ENCODE measurements around the gene SKP2.
A peak's percentile ranks its signal among the peaks of the same experiment; 100 is the strongest.
"Not testable (repeated sequence)": the region's sequence is repeated elsewhere in the genome, so short reads cannot be mapped to it uniquely, and the experiment has no call there.

Gene SKP2

GRCh38 chr5:36151434-36152323, at the start of gene SKP2, which contains the start of gene LMBRD2:
TSS of gene SKP2 (plus strand) at chr5:36152111. CDS start at chr5:36152263, 152 bp downstream.
TSS of gene LMBRD2 (minus strand) at chr5:36151887. CDS start at chr5:36143349, 8,538 bp downstream.
- peak; percentile 97 for DNase-seq (ENCODE audit: low spot score)

GRCh38 chr5:36105819-36106218, 46.1 kb upstream of the SKP2 start:
- no peak for DNase-seq (ENCODE audit: low spot score)

- DNase-seq (ENCODE audit: low spot score) = no peak
Observed at GRCh38 chr5:36108758-36109460, 43.0 kb upstream of the SKP2 start.

- no peak for DNase-seq (ENCODE audit: low spot score)
Observed at GRCh38 chr5:36111238-36111637, 40.7 kb upstream of the SKP2 start.

- no peak for DNase-seq (ENCODE audit: low spot score)
Observed at GRCh38 chr5:36125868-36126267, 26.0 kb upstream of the SKP2 start.

GRCh38 chr5:36128795-36129194, 23.1 kb upstream of the SKP2 start:
- DNase-seq (ENCODE audit: low spot score) = no peak

GRCh38 chr5:36129666-36130065, 22.2 kb upstream of the SKP2 start:
- DNase-seq (ENCODE audit: low spot score) = not testable (repeated sequence)

GRCh38 chr5:36133009-36133408, 18.9 kb upstream of the SKP2 start:
- DNase-seq (ENCODE audit: low spot score) = not testable (repeated sequence)

- DNase-seq (ENCODE audit: low spot score) = no peak
Observed at GRCh38 chr5:36135988-36136387, 15.9 kb upstream of the SKP2 start.

- no peak for DNase-seq (ENCODE audit: low spot score)
Observed at GRCh38 chr5:36136581-36136980, 15.3 kb upstream of the SKP2 start.

GRCh38 chr5:36138900-36139683, 12.8 kb upstream of the SKP2 start:
- no peak for DNase-seq (ENCODE audit: low spot score)

GRCh38 chr5:36145311-36145710, 6.6 kb upstream of the SKP2 start:
- no peak for DNase-seq (ENCODE audit: low spot score)

GRCh38 chr5:36146390-36146789, 5.5 kb upstream of the SKP2 start:
- DNase-seq (ENCODE audit: low spot score) = no peak

- no peak for DNase-seq (ENCODE audit: low spot score)
Observed at GRCh38 chr5:36147681-36148080, 4.2 kb upstream of the SKP2 start.

GRCh38 chr5:36150676-36151433, 1.1 kb upstream of the SKP2 start:
- peak; percentile 54 for DNase-seq (ENCODE audit: low spot score)

GRCh38 chr5:36152324-36153297, 700 bp downstream of the SKP2 start:
- DNase-seq (ENCODE audit: low spot score) = no peak

GRCh38 chr5:36153298-36153677, 1.4 kb downstream of the SKP2 start:
- DNase-seq (ENCODE audit: low spot score) = no peak

GRCh38 chr5:36153726-36154125, 1.8 kb downstream of the SKP2 start:
- no peak for DNase-seq (ENCODE audit: low spot score)

- DNase-seq (ENCODE audit: low spot score) = no peak
Observed at GRCh38 chr5:36155291-36155690, 3.4 kb downstream of the SKP2 start.

- no peak for DNase-seq (ENCODE audit: low spot score)
Observed at GRCh38 chr5:36156121-36156601, 4.2 kb downstream of the SKP2 start.
